ENCODE results near the gene TMEM131L. TPM values are rescaled to one million over a fixed set of nuclear protein-coding genes. Genes with fewer than 3 reads are reported as not detected.
A peak's percentile ranks its signal among the peaks of the same experiment; 100 is the strongest.

The TMEM131L gene
- total and polyA plus RNA-seq, 7 donors = 0.60 to 27.2 (median 12.1) TPM

DNA sequence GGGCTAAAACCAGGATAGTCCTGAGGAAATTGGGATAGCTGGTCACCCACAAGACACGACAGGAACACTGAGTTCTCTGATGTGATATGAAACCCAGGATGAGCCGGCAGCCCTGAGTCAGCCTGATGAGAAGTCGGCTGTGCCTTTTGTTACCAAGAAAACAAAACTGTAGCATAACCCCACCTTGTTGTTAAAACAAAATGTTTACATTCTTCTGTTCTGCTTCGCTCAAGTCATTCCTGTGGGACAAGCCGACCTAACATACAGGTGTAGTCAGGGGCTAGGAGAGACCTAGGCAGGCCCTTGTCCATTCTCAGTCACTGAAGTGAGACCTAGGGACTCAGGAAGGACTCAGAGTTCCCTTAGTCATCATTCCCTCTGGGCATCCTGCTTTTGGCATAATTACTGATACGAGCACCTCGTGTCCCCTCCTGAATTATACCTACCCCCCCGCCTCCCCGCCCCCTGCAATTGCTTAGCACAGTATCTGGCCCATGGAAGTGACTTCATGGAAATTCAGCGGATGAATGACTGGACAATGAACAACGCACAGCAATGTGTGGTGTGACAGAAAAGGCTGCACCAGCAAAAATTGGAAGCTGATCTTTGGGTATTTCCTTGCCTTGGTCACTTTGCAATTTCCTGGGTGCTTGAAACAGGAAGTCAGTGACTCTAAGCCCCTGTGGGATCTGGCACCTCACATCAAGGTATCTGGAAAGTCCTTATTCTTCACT is 186.1 kb downstream of the TMEM131L start:
- intact Hi-C loops (cut with DNase I) = no loop called here
- 75 to 85% methylated on average over 11 of the region's 11 CpGs for WGBS, 2 donors
- Histone ChIP-seq H3K27me3 (no peaks in the 10 kb centered on the region), H3K4me1 (peaks cover 0 to 3% (median 0%) of the 10 kb centered on the region in 4 donors), H3K36me3 (no peaks in the 10 kb centered on the region), H3K9me3 (no peaks in the 10 kb centered on the region), H3K27ac (peak overlapping the region in 3 of 4 donors; percentile 58 to 61 (median 59)), H3K4me3 (no peak overlapping the region)
- no peak for DNase-seq
- TF ChIP-seq, protein P1, sequence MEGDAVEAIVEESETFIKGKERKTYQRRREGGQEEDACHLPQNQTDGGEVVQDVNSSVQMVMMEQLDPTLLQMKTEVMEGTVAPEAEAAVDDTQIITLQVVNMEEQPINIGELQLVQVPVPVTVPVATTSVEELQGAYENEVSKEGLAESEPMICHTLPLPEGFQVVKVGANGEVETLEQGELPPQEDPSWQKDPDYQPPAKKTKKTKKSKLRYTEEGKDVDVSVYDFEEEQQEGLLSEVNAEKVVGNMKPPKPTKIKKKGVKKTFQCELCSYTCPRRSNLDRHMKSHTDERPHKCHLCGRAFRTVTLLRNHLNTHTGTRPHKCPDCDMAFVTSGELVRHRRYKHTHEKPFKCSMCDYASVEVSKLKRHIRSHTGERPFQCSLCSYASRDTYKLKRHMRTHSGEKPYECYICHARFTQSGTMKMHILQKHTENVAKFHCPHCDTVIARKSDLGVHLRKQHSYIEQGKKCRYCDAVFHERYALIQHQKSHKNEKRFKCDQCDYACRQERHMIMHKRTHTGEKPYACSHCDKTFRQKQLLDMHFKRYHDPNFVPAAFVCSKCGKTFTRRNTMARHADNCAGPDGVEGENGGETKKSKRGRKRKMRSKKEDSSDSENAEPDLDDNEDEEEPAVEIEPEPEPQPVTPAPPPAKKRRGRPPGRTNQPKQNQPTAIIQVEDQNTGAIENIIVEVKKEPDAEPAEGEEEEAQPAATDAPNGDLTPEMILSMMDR (IDR thresholded peaks at IDR 0.05) = no peak
- TF ChIP-seq POLR2AphosphoS5 (IDR thresholded peaks at IDR 0.05) = peak in 2 of 4 donors; percentile 17 to 28

DNA sequence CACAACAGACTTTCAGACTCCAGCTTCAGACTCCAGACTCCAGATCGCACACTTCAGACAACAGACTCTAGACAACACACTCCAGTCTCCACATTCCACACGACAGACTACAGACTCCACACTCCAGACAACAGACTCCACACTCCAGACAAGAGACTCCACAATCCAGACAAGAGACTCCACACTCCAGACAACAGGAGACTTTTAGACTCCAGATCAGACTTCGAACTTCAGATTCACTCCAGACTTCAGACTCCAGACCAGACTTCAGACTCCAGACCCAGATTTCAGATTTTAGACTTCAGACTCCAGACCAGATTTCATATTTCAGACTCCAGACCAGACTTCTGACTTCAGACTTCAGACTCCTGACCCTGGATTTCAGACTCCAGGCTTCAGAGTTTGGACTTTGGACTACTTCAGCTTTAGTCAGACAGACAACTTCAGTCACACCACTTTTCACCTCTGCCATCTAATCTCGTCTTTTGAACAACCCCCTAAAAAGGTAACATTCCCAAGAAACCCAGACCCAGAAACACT is 188.9 kb downstream of the TMEM131L start:
- WGBS, 2 donors = 63 to 70% methylated on average over 4 of the region's 4 CpGs
- no peak for DNase-seq
- TF ChIP-seq EP300 (IDR thresholded peaks at IDR 0.05) = no peak
- Histone ChIP-seq H3K27ac (peak overlapping the region in 3 of 4 donors; percentile 42 to 52 (median 48)), H3K4me1 (peaks cover 0 to 3% (median 0%) of the 10 kb centered on the region in 4 donors), H3K36me3 (no peaks in the 10 kb centered on the region), H3K4me3 (peak overlapping the region in 1 of 4 donors; percentile 18), H3K9me3 (no peaks in the 10 kb centered on the region), H3K27me3 (no peaks in the 10 kb centered on the region)
- intact Hi-C loops (cut with DNase I) = no loop called here

DNA sequence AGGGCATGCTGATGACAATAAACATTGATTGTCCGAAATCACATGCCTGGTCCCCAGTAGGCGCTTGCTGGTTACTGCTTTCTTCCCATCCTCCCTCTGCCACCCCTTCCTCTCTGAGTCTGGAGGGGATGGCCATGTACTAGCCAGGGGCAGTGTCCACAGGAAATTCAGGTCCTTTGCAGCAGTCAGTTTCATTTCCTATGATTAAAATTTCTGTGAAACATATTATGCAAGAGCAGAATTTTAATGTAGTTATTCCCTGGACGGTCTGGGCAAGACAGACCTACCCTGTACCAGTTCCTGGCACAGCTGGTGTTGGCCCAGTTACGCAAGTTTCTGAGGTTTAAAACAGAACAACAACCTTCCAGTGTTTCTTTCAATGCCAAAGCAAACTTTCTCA is 189.8 kb downstream of the TMEM131L start:
- 80 to 88% methylated on average over 4 of the region's 4 CpGs for WGBS, 2 donors
- no peaks in the 10 kb centered on the region for H3K9me3 ChIP-seq
- no peaks in the 10 kb centered on the region for H3K36me3 ChIP-seq
- peak overlapping the region in 3 of 4 donors; percentile 42 to 52 (median 48) for H3K27ac ChIP-seq
- H3K27me3 ChIP-seq = no peaks in the 10 kb centered on the region
- H3K4me3 ChIP-seq = peak overlapping the region in 1 of 4 donors; percentile 18
- TF ChIP-seq POLR2AphosphoS5 (IDR thresholded peaks at IDR 0.05) (peak in 3 of 4 donors; percentile 32 to 56 (median 37)), POLR2A (IDR thresholded peaks at IDR 0.05) (no peak), EP300 (IDR thresholded peaks at IDR 0.05) (no peak)
- TF ChIP-seq, protein P1 (IDR thresholded peaks at IDR 0.05) = no peak
- intact Hi-C loops (cut with DNase I) = no loop called here
- peak; percentile 74 for DNase-seq
- peaks cover 0 to 3% (median 2%) of the 10 kb centered on the region in 4 donors for H3K4me1 ChIP-seq

DNA sequence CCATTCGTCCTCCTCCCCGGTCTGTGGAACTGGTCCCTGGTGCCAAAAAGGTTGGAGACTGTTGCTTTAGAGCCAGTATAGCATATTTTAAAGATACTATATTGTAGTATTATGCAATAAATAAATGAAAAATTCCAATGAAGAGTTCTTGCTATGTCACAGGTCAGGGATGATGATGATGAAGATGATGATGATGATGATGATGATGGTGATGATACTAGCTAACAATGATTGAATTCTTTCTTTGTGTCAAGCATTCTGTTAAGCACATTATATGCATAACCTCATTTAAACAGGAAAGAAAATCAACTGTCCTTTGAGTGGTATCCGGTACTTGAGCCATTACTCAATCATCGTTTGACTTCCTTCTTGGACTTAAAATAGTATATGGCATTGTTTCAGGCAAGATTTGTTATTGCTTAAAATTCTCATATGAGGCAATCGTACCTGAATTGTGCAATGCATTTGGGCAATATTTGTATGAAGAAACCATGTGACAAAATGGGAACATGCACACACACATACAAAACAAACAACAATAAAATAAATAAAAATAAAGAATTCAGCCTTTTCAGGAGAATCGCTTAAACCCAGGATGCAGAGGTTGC is 195.2 kb downstream of the TMEM131L start:
- Histone ChIP-seq H3K4me3 (no peak overlapping the region), H3K36me3 (no peaks in the 10 kb centered on the region), H3K4me1 (peaks cover 0 to 3% (median 0%) of the 10 kb centered on the region in 4 donors), H3K27ac (peak overlapping the region in 2 of 4 donors; percentile 22 to 41), H3K27me3 (no peaks in the 10 kb centered on the region), H3K9me3 (no peaks in the 10 kb centered on the region)
- no peak for DNase-seq
- intact Hi-C loops (cut with DNase I) = no loop called here
- TF ChIP-seq, protein P1 (IDR thresholded peaks at IDR 0.05) = no peak
- TF ChIP-seq EP300 (IDR thresholded peaks at IDR 0.05) = peak in 2 of 4 donors; percentile 74 to 83
- TF ChIP-seq POLR2AphosphoS5 (IDR thresholded peaks at IDR 0.05) = peak; percentile 36 to 71 (median 56)
- 69 to 86% methylated on average over 6 of the region's 6 CpGs for WGBS, 2 donors

DNA sequence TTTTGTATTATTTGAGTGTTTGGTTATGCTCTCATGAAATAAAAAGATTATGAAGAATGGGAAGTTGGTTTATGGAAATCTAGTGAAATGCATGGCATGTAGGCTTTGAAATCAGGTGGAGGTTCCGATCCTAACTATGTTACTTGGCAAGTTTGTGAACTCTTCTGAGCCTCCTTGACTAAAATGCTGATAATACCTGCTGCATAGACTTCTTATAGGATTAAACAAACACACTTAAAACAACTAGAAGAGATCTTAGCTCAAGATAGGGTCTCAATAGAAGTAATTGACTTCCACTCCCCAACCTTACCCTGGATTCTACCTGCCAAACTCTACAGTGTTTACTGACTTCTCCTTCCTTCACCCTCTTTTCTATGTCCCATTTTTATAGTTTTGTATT is 195.7 kb downstream of the TMEM131L start:
- no peak for DNase-seq
- intact Hi-C loops (cut with DNase I) = no loop called here
- Histone ChIP-seq H3K27ac (peak overlapping the region in 2 of 4 donors; percentile 8 to 23), H3K4me3 (no peak overlapping the region), H3K4me1 (peaks cover 0 to 3% (median 0%) of the 10 kb centered on the region in 4 donors), H3K36me3 (no peaks in the 10 kb centered on the region), H3K9me3 (no peaks in the 10 kb centered on the region), H3K27me3 (no peaks in the 10 kb centered on the region)
- TF ChIP-seq, protein P1 (IDR thresholded peaks at IDR 0.05) = no peak
- no peak for TF ChIP-seq EP300 (IDR thresholded peaks at IDR 0.05)
- WGBS, 2 donors = 85 to 98% methylated on average over 1 of the region's 1 CpG
